Suppressor macrophage treated with lipopolysaccharide for 1 hour (primary cell): Measurements from ENCODE around the gene IFNA5.
A peak's percentile ranks its signal among the peaks of the same experiment; 100 is the strongest.

Source experiments
- DNase-seq, 3 donors: peaks; one replicate each; pipeline ENCODE4 v3.0.0-alpha.2; 2020 to 2022

The IFNA5 gene

GRCh38 chr9:21289848-21290247 is 15.3 kb downstream of the IFNA5 start:
- no peak for DNase-seq

DNA sequence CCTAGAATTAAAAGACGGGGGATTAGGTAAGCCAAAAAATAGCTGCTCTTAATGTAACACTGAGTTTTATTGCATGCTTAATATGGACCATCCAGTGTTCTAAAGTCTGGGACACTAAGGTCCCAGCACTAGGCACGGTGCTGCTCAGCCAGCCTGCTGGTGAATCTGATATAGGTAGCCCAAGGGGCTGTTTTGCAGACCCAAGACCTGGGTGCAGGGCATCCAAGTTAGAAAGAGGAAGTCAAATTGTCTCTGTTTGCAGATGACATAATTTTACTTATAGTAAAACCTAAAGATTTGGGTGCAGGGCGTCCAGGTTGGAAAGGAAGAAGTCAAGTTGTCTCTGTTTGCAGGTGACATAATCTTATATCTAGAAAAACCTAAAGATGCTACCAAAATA is 17.8 kb downstream of the IFNA5 start:
- no peak for DNase-seq

- DNase-seq = peak; percentile 61 to 86 (median 75)
These were observed 18.5 kb downstream of the IFNA5 start for GRCh38 chr9:21286659-21287058.

- DNase-seq = no peak
These were observed 19.0 kb downstream of the IFNA5 start for GRCh38 chr9:21286099-21286498.

- peak; percentile 43 to 55 (median 47) for DNase-seq
These were observed 23.8 kb downstream of the IFNA5 start for GRCh38 chr9:21281275-21281674.

DNA sequence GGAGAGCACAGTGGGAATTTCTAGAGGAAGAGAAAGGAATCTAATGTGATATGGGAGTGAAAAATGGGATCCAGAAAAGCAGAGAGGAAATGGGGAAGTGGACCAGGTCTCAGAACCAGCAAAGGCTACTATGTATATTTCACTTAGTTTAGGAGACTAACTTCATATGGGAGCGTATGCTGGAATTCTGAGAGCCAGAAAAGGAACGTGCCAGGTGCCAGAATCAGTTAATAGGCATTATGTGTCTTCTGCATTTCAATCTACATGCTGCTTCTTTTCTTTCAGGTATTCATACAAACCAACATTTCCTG is 36.8 kb downstream of the IFNA5 start:
- no peak for DNase-seq

GRCh38 chr9:21267485-21268346 is 37.4 kb downstream of the IFNA5 start:
- peak in 1 of 3 donors; percentile 7 for DNase-seq

GRCh38 chr9:21266733-21267484 is 38.2 kb downstream of the IFNA5 start:
- DNase-seq = no peak

DNA sequence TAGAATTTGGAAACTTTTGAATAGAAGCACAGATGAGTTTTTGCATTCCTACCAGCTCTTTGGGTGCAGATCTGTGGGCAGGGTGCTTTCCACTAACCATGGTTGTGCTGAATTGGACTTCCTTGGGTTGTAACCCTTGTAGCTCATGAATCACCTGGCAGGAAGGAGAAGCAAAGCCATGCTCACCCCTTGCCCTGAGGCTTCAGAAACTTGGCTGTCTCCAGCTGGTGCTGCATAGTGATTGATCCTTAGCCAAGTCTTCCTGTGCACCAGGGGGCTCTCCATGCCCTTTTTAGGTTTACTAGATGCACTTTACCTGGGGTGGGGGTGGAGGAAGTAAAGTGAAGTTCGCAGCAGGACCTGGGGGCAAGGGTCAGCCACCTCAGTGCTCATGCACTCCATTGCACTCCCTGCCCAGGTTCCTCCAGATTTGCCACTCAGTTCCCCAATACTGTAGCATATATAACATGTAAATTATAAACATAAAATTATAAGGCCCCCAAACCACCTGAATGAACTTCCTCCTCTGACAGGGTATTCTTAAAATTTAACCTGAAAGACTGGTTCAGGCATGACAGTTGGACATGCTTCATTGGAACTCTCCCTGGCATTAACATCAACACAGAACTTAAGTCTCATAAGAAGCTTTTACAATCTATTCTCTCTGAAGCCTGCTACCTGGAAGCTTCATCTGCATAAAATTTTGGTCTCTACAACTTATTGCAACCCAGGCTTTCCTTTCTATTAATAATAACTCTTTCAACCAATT is 39.5 kb downstream of the IFNA5 start:
- DNase-seq = no peak

GRCh38 chr9:21255538-21256212 is 49.4 kb downstream of the IFNA5 start:
- no peak for DNase-seq
